Midbrain (tissue), 1 donor: ENCODE data around the gene PRKD1.
A peak's percentile ranks its signal among the peaks of the same experiment; 100 is the strongest.
"Not testable (repeated sequence)": the region's sequence is repeated elsewhere in the genome, so short reads cannot be mapped to it uniquely, and the experiment has no call there.

Experiments
- DNase-seq: peaks from one replicate; lab custom pipeline; 2025; lab: John Stamatoyannopoulos, UW

The PRKD1 gene

DNA sequence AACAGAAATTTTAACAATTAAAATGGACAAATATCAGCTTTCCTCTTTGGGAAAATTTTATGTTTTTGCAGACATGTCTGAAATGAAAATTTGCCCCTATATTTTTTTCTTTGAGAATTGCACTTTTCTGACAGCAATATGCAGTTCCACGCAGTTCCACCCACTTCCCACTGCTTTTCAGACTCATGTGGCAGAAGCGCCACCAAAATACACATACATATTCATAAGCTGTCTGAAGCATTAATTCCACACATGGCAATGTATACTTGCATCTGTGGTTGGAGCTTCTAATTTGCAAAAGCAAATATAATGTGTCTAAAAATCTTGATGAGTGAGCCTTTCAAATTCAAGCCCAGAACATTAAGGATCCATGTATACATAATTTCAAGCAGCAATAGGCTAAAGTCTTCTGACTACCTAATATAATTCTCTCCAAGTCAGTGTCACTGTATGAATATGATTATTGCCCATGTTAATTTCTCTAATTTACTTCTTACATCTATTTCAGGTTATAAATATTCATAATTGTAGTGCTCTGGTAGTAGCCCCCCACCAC is 129.5 kb downstream of the PRKD1 start:
- DNase-seq = no peak

DNA sequence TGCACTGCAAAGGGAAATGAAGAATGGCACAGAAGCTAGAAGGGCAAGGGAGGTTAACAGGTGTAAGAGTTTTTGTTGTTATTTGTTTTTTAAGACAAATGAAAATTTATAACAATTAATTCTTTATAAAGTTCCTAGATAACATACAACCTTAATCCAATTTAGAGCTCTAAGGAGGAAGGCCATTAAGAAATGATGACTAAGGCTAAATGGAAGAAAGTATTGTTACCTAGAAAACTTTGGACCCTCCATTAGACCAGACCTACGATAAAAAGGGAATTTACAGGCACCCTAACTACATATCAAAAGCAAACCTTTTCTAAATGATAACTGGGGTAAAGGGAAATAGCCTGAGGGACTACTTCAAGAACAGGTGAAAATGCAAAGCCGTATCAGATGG is 130.8 kb downstream of the PRKD1 start:
- no peak for DNase-seq

GRCh38 chr14:29789475-29789874 is 138.2 kb downstream of the PRKD1 start:
- DNase-seq = no peak

DNA sequence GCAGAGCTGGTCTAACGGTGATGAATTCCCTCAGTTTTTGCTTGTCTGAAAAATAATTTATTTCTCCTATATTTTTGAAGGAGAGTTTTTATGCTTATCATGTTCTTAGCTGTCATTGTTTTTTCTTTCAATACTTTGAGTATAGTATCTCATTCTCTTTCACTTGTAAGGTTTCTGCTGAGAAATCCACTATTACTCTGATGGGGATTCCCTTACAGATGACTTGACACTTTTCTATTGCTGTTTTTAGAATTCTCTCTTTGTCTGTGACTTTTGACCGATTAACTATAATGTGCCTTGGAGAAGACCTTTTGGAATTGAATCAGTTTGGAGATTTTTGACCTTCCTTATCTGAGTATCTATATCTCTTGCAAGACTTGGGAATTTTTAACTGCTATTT is 139.6 kb downstream of the PRKD1 start:
- DNase-seq = no peak

GRCh38 chr14:29783556-29783955 is 144.1 kb downstream of the PRKD1 start:
- DNase-seq = no peak

GRCh38 chr14:29782041-29782440 is 145.6 kb downstream of the PRKD1 start:
- DNase-seq = no peak

GRCh38 chr14:29777142-29777541 is 150.5 kb downstream of the PRKD1 start:
- not testable (repeated sequence) for DNase-seq

DNA sequence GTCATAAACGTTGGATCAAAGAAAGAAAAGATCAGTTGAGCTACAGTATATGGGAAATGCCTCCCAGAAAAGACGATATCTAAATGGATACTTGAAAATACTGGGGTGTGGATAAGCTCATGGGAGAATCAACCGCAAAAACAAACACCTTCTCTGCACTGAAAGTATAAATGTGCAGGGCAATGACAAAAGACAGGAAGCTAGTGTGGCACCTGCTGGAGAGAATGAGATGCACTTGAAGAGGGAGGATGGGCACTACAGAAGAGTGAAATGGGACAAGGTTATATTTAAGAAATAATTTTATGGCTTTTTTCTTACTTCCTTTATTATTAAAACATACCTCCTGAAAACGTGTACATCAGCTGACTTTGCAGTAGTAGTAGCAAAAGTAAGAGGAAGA is 153.7 kb downstream of the PRKD1 start:
- DNase-seq = no peak

GRCh38 chr14:29763342-29763858 is 164.2 kb downstream of the PRKD1 start:
- DNase-seq = no peak

DNA sequence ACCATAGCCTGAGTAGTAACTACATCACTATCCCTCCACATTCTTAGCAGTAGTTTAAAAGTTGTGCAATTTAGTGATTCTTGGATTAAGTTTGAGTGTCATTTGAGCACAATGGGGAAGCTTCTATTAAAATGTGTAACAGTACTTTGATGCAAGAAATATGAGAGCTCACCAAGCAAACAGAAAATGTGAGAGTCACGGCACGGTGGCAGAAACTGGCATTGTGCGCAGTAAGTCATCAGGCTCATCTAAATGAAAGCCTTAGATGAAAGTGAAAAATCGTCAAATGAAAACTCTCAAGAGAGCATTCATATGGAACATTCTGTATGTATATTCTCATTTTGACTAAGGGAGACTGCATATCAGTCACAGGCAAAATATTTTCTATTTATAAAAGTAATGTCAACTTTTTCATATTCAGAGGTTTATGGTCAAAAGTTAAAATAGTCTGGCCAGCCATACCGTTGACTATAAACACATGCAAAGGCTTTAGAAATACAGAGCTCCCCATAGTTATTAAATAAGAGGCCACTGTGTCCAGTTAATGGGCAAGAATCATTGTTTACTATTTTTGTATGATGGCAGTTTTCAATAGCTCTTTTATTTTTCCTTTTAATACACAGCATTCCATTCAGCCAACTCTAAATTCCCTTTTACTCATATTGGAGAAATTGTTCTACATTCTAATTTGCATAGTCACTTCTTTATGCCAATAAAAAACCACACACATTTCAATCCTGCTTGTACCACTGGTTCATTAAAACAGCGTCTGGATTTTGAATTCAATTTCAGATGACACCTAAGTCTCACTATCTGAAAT is 167.9 kb downstream of the PRKD1 start:
- peak; percentile 59 for DNase-seq

- no peak for DNase-seq
These were observed 169.9 kb downstream of the PRKD1 start for GRCh38 chr14:29757711-29758233.

DNA sequence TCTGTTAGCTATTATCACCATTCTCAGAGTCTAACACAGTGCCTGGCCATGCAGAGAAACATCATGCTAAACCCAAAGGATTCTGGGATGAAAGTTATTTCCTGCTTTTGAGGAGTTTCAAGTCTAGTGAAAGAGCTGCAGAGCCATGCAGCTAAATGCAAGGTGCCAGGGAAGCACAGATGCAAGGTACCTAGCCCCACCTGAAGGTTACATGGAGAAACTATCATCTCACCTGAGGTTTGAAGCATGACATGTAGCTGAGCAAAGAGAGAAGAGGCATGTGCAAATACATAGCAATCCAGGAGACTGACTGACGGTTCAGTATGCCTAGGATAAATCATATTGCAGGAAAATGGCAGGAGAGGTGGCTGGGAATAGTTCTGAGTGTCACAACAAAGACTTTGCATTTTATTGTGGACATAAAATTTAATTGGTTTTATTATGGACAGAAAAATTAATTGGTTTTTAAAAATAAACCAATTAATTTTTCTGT is 170.4 kb downstream of the PRKD1 start:
- no peak for DNase-seq

- DNase-seq = no peak
These were observed 171.6 kb downstream of the PRKD1 start for GRCh38 chr14:29756019-29756385.

DNA sequence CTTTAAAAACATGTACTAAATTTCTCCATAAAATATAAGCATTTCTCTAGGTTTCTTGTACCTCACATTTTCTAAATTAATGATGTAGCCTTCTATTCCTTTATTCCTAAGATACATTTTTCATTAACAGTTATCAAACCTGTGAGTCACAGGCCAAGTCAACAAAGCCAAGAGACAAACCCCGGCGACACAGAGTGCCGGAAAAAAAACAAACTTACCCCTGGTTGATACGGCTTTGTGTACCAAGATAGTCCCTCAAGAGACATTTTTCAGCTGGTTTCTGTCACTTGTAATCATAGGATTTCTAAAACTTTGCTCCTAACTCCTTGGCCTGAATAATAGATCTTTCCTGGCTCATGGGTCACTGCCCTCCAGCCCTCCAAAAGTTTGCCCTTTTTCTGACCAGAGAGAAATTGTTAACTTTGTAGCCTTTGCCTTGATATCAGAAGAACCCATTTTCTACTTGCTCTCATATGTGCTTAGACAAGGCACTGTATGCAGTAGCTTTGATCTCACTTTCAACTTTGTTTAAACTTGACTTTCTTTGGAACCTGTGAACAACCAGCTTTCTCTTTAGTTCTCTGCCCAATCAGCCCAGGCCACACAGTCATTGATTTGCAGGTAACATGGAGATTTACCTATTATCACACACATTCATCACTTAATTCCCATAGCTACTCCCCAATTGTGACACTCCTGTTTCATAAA is 172.2 kb downstream of the PRKD1 start:
- DNase-seq = no peak

DNA sequence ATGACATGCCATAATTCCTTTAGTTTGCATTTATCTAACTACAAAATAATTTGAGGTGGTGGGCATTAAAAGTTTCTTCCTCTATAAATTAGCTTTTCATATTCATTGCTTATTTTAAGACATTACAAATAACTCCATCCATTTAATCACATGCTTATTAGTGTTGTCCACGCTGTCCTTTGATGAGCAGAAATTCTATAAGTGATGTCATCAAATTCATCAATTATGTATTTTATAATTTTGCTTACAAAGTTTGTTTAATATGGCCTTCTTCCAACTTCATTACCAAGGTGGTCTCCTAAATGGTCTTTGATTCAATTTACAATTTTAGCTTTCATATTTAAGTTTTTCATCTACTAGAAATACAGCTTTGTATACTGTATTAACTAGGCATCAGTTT is 173.5 kb downstream of the PRKD1 start:
- DNase-seq = no peak

- DNase-seq = no peak
These were observed 175.3 kb downstream of the PRKD1 start for GRCh38 chr14:29752221-29752923.

- no peak for DNase-seq
These were observed 177.8 kb downstream of the PRKD1 start for GRCh38 chr14:29749829-29750228.

DNA sequence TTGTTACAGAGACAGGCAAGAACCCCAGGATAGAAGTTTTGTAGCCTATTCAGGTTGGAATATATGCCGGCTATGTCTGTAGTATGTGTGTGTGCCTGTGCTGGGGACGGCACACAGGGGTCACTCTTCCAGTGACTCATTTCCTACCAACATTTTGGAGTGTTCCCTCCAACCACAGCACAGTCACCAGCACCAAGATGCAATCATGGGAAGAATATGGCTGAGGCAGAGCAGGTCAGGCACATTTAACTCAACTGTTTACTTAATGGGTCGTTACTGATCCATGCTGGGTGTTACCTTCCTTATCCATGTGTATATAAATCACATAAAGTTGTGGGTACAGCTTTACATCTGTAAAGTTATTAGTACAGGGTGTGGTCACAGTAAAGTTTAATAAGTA is 178.3 kb downstream of the PRKD1 start:
- DNase-seq = no peak

- no peak for DNase-seq
These were observed 181.8 kb downstream of the PRKD1 start for GRCh38 chr14:29745863-29746262.

GRCh38 chr14:29743531-29743930 is 184.1 kb downstream of the PRKD1 start:
- peak; percentile 30 for DNase-seq

GRCh38 chr14:29741909-29742401 is 185.7 kb downstream of the PRKD1 start:
- no peak for DNase-seq

DNA sequence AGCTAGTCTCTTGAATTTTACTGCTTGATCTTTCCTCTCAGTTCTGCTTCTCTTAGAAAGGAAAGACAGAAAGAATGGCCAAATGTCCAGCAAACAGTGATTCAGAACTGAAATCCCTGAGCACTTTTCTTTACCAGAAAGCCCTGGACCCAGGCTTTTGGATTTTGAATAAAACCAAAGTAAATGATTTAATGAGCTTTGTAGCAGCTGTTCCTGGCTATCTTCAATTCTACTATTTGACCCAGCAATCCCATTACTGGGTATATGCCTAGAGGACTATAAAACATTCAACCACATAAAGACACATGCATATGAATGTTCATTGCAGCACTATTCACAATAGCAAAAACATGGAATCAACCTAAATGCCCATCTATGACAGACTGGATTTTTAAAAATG is 187.2 kb downstream of the PRKD1 start:
- DNase-seq = no peak
